Mucosa of descending colon (tissue), 3 donors: ENCODE measurements around the gene DERA. TPM values are rescaled to one million over a fixed set of nuclear protein-coding genes. Genes with fewer than 3 reads are reported as not detected.

Experiments
- ATAC-seq: fragments of 200-7000 bp; cut with Tn5 transposase; one replicate; pipeline ENCODE4 v1.9.1; 2020; ENCODE audit warnings: mild to moderate bottlenecking, moderate library complexity
- DNase-seq, 3 donors: peaks; one replicate each; pipeline ENCODE4 v3.0.0-alpha.2; 2020
- H3K36me3 ChIP-seq: fragments of 200-600 bp; one replicate; pipeline ENCODE4 v1.8.0; 2021; ENCODE audit warnings: low read depth, mild to moderate bottlenecking
- H3K4me1 ChIP-seq: fragments of 200-600 bp; one replicate; pipeline ENCODE4 v1.8.0; 2021; ENCODE audit warnings: low read depth, mild to moderate bottlenecking
- H3K4me3 ChIP-seq: fragments of 200-600 bp; one replicate; pipeline ENCODE4 v1.8.0; 2021; ENCODE audit warnings: mild to moderate bottlenecking
- H3K9me3 ChIP-seq: fragments of 200-600 bp; one replicate; pipeline ENCODE4 v1.8.0; 2021; ENCODE audit warnings: mild to moderate bottlenecking
- CTCF ChIP-seq: fragments of 200-600 bp; IDR thresholded peaks from one replicate; pipeline ENCODE4 v1.8.0; 2022; ENCODE audit warnings: antibody characterized with exemption, mild to moderate bottlenecking
- intact Hi-C, 2 donors: fragments of 100-400 bp; cut with DNase I in 1 of 2; cut with micrococcal nuclease in 1 of 2; formaldehyde crosslinking; loops; one replicate each; pipeline versions ENCODE4 v1.11.0 to v1.11.1; 2022; cut with DNase I, micrococcal nuclease
- total RNA-seq, 3 donors: library from RNA; stranded (reverse); fragmentation: NEBNext Ultra II Directional in 2 of 3; extraction: Animal tissue kit (Norgen Biotek cat#: 25700) in 2 of 3; gene quantifications; one replicate each; pipeline versions ENCODE4 v1.2.1 to v1.2.4, GENCODE V29; 2021 to 2023
- donor health status: DM: no; HTN: no; CAD: no; lungs with moderate emphysema.
- donor health status: DM: no; HTN: no; CAD: no.
- donor health status: DM: no; HTN: yes; CAD: no.

Gene DERA
- total RNA-seq, 3 donors from 2014 or later, result 53.1 to 77.3 (median 74.3) TPM

GRCh38 chr12:15893260-15893659, 17.9 kb upstream of the DERA start:
- H3K4me1 ChIP-seq, result peaks cover 4% of the 10 kb centered on the region
- DNase-seq (no peak), ATAC-seq (no peak)
- no peak for TF ChIP-seq CTCF
- intact Hi-C loops, result no loop called here
- H3K9me3 ChIP-seq, result no peaks in the 10 kb centered on the region
- H3K4me3 ChIP-seq, result no peak overlapping the region
- no peaks in the 10 kb centered on the region for H3K36me3 ChIP-seq

GRCh38 chr12:15896867-15897266, 14.3 kb upstream of the DERA start:
- ATAC-seq, result no peak
- H3K4me1 ChIP-seq, result peaks cover 4% of the 10 kb centered on the region
- no peak for DNase-seq
- no peaks in the 10 kb centered on the region for H3K36me3 ChIP-seq
- H3K9me3 ChIP-seq, result no peaks in the 10 kb centered on the region
- intact Hi-C loops, result no loop called here
- TF ChIP-seq CTCF, result no peak
- no peak overlapping the region for H3K4me3 ChIP-seq

DNA sequence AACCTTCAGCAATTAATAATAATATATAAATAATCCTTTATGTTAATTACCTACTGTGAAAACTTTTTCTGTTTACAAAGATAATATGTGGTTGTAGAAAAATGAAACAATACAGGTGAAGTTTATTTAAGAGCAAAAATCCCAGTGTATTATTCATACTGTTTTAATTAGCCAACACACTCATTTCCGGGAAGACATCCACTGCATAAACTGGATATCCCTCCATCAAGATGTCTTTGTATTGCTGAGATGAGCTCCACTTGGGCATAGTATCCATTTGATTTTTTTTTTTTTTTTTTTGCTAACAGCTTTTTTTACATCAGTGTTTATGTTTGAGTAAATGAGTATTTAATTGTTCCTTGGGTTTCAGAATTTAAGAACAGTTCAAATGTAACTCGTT, 13.7 kb upstream of the DERA start:
- no peak overlapping the region for H3K4me3 ChIP-seq
- H3K9me3 ChIP-seq, result no peaks in the 10 kb centered on the region
- intact Hi-C loops, result no loop called here
- no peak for TF ChIP-seq CTCF
- no peaks in the 10 kb centered on the region for H3K36me3 ChIP-seq
- peaks cover 2% of the 10 kb centered on the region for H3K4me1 ChIP-seq
- DNase-seq (no peak), ATAC-seq (no peak)

DNA sequence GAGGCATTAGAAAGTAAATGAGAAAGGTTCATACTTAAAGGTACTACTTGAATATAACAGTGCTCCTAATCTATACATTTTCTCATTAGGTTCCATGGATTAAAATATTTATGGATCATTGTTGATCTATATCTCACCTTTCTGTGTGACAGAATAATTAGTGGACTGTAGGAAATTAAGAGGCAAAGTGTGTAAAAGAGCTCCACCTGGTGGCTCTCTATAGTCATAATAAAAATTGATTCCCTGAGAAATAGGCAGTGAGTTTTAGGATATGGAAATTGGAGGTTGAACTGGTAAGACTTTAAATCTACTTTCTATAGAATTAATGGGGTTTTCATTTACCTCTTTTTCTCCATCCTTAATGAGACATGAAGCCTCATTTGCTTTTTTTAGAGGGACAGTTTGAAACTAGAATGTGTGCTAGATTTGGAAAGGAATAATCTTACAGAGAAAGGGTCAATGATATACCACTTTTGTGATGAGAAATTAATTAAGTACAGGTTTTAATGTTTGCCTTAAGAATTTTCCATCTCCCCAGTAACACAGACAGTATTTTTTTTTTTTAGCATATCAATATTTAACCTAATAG, 11.8 kb upstream of the DERA start:
- peak; percentile 62 for ATAC-seq

GRCh38 chr12:15904378-15904920, 6.7 kb upstream of the DERA start:
- ATAC-seq (peak; percentile 81), DNase-seq (no peak)
- no peak for TF ChIP-seq CTCF
- H3K4me1 ChIP-seq, result no peaks in the 10 kb centered on the region
- H3K9me3 ChIP-seq, result no peaks in the 10 kb centered on the region
- H3K4me3 ChIP-seq, result no peak overlapping the region
- intact Hi-C loops, result no loop called here
- H3K36me3 ChIP-seq, result no peaks in the 10 kb centered on the region

More for the DNA sequence above, 11.8 kb upstream of the DERA start:
- Histone ChIP-seq H3K36me3 (no peaks in the 10 kb centered on the region), H3K4me3 (no peak overlapping the region), H3K4me1 (no peaks in the 10 kb centered on the region), H3K9me3 (no peaks in the 10 kb centered on the region)
- peak in 1 of 3 donors; percentile 38 for DNase-seq
- TF ChIP-seq CTCF, result peak; percentile 31
- intact Hi-C loops, result no loop called here
